Measurements from ENCODE around the gene GIMAP6. TPM values are rescaled to one million over a fixed set of nuclear protein-coding genes. Genes with fewer than 3 reads are reported as not detected.
"Not testable (repeated sequence)": the region's sequence is repeated elsewhere in the genome, so short reads cannot be mapped to it uniquely, and the experiment has no call there.

GIMAP6 gene
- 6.5 TPM for total RNA-seq

DNA sequence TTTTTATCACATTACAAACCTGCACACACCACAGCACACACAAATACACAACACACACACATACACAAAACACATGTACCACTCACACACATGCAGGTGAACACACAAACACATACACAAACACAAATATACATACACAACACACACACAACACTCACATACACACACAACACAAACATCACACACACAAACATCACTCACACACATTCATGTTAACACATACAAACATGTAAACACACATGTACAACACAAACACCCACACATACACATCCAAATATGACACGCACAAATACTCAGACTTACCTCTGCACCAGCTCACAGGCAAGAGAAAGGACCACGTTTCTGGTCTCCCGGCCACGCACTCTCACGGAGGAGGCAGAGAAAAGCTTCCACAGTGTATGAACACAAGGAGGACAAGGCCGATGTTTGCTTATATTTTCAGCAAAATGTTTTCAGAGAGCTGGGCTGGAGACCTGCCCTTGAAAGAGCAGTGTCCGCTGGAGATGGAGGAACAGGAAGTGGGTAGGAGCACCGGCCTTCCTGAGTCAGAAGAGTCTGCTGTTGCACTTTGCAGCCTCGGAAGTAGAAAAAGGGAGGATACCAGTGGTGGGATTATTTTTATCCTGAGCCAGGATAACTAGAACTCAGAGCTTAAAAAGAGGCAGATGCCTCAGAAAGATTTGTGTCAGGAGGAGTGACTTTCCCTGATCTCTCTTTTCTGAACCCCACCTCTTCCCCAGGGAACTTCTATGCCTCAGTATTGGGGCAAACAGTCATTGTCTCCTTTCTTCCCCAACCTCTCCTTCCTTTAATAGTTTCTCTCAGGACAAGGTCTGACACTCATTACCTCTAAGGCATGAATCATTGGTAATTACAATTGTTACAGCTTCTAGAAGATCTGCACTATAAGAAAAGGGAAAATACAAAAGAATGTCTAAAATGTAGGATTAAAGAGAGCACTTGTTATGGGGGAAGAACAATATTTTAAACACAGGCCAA lies at the start of gene GIMAP6:
TSS of gene GIMAP6 (minus strand) at position 520 of the 999 bp plus-strand sequence. CDS start 2,243 bp downstream, outside the sequence.
- ATAC-seq (peak; percentile 55), DNase-seq (ENCODE audit: low spot score) (no peak)

GRCh38 chr7:150680364-150680763 lies 48.2 kb upstream of the GIMAP6 start:
- DNase-seq (ENCODE audit: low spot score); ATAC-seq: not testable (repeated sequence)

GRCh38 chr7:150678601-150679000 lies 46.4 kb upstream of the GIMAP6 start:
- not testable (repeated sequence) for ATAC-seq; DNase-seq (ENCODE audit: low spot score)

- not testable (repeated sequence) for DNase-seq (ENCODE audit: low spot score)
- peak; percentile 25 for ATAC-seq
Observed at GRCh38 chr7:150676854-150677253, 44.7 kb upstream of the GIMAP6 start.

GRCh38 chr7:150676276-150676675 lies 44.1 kb upstream of the GIMAP6 start:
- peak; percentile 29 for ATAC-seq
- not testable (repeated sequence) for DNase-seq (ENCODE audit: low spot score)

DNA sequence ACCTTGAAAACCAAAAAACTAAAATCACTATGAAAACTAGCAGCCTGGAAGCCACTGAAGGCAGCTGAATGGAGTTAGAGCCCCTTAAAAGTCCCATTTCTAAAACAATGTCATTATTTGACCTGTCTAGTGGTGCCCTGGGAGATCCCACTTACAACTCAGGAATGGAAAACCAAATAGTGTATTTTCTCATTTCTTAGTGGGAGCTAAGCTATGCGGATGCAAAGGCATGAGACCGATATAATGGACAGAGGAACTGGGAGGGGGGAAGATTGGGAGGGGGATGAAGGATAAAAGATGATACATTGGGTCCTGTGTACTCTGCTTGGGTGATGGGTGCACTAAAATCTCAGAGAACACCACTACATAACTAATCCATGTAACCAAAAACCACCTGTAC lies 43.5 kb upstream of the GIMAP6 start:
- DNase-seq (ENCODE audit: low spot score) (no peak), ATAC-seq (no peak)

- DNase-seq (ENCODE audit: low spot score); ATAC-seq: not testable (repeated sequence)
Observed at GRCh38 chr7:150671798-150672585, 39.8 kb upstream of the GIMAP6 start.

DNA sequence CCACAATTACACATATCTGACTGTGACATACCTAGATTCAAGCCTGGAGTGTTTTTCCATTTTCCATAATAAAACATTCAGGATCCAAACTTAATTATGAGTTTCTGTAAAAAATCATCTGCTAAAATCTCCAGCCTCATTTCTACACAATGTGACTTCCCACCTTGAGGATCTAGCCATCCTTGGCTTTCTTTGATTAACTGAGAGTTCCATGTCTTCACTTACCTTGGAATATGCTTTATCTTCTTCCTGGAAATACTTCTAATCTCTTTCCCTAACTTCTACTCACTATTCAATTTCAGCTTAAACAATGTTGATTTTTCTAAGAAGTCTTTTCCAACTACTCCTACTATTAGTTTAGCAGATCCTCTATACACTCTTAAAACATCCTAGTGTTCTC lies 36.8 kb upstream of the GIMAP6 start:
- no peak for DNase-seq (ENCODE audit: low spot score)
- no peak for ATAC-seq

DNA sequence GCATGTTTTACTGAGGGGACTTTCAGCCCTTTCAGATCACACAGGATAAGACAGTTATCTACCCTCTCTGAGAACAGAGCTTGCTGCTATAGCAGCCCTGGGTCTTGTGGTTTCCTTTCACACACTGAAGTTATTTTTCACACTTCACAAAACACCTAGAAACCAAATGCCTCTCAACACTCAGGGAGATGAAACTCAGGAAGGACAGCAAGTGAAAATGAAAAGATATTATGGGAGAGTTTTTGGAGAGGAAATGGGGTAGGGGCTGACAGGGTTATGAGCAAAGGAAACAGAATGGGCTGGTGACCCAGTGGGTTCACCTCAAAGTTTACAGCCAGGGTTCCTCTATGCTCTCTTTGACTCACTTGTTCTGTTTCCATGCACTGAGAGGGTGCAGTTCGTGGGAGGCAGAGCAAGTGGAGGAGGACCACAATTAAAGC lies 36.3 kb upstream of the GIMAP6 start:
- DNase-seq (ENCODE audit: low spot score) = no peak

DNA sequence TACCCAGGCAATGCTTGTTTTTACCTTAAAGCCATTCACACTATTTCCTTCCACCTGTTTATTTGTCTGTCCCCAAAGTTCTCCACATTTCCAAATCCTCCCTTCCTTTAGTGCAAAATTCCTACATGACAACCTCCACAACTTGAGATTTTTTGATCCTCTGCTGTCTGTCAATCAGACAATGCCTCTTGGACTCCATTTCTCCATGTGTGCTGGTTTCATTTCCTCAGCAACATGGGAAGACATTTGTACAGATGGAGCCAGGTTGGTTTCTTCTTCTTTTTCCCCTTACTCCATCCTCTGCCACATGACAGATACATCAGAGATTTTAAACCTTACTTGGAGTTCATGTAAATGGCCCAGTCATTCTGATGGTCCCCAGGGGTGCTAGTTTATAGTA lies 34.2 kb upstream of the GIMAP6 start:
- ATAC-seq (no peak), DNase-seq (ENCODE audit: low spot score) (no peak)

More for the DNA sequence above, 36.3 kb upstream of the GIMAP6 start:
- ATAC-seq = no peak

DNA sequence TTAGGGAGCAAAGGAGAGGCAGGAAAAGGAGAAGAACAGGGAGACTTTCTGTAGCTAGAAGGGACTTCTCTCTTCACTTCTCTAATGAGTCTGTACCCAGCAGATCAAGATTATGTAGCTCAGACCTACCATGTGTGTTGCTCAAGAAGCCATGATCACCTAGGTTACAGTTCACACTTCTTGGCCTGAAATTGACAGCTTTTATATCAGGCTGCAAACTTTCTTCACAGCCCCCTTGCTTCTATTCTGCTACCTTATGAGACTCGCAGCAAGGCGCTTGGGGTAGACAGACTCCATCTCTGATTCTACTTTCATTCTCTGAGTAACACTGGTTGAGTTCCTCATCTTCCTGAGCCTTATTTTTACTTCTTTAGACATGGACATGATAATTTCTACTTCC lies 33.7 kb upstream of the GIMAP6 start:
- DNase-seq (ENCODE audit: low spot score) (no peak), ATAC-seq (no peak)

DNA sequence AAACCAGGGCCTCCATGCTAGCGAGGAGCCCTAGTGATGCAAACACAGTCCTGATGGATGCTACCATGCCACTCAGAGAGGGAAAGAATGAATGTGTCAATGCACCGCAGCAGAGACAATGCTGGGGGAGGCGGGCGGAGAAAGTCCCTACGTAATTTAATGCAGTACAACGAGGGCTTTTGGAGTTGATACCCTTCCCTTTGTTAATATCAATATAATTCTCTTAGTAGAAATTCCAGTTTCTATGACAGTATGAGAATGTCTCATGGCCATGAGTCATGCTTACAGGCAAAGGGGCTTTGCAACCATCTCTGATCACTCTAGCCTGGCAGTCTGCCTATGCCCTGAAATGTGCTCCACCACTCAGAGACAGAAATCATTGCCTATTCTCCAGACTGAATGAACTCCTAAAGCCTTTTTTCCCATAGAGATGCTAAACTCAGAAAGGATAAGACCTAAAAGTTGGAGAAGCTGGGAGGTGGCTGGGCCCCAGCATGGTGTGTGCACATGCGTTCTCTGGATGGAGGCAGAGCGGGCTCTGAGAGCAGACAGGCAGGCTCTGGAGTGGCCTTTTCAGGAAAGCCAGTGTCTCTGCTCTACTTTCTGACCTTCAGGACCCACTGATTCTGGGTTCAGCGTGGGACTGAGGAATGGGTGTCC lies 33.0 kb upstream of the GIMAP6 start:
- no peak for ATAC-seq
- DNase-seq (ENCODE audit: low spot score) = no peak

DNA sequence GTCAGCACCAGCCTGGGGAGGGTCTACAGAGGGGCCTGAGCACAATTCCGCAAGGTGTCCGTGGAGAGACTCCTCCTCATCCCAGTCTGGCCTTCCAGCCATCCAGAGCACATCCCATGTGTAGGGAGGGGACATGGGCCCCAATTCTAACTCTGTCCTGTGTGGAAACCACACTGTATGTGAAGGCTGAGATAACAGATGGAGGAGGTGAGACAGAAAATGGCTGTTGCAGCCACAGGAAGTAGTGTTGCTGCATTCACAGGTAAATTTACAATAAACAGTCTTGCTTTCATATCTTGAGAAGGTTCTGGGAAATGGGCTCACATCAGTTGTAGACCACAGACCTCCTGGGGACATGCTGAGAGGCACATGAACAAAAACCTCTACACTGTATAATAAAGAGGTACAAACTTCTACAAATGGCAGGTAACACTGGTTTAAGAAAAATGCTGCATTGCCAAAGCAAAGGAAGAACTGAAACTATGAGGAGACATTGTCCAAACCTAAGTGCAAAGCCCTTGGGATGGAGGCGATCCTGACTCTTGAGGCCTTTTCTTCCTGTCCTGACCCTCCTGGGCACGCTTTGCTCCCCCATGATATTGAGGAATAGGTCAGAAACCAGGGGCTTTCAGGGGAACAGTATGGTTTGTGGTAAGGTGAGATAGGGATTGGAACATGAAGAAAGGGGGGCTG lies 31.8 kb upstream of the GIMAP6 start:
- DNase-seq (ENCODE audit: low spot score) (no peak), ATAC-seq (no peak)

DNA sequence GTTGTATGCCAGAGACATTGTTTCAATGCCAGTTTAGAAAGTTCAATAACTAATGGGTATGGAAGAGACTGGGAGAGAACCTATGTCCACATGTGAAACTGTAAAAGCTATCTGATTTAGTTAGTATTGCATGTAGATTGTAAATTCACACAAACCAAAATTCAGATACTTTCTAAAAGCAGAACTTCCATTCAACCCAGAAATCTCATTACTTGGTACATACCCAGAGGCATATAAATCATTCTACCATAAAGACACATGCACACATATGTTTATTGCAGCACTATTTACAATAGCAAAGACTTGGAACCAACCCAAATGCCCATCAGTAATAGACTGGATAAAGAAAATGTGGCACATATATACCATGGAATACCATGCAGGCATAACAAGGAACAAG lies 30.6 kb upstream of the GIMAP6 start:
- ATAC-seq; DNase-seq (ENCODE audit: low spot score): not testable (repeated sequence)

DNA sequence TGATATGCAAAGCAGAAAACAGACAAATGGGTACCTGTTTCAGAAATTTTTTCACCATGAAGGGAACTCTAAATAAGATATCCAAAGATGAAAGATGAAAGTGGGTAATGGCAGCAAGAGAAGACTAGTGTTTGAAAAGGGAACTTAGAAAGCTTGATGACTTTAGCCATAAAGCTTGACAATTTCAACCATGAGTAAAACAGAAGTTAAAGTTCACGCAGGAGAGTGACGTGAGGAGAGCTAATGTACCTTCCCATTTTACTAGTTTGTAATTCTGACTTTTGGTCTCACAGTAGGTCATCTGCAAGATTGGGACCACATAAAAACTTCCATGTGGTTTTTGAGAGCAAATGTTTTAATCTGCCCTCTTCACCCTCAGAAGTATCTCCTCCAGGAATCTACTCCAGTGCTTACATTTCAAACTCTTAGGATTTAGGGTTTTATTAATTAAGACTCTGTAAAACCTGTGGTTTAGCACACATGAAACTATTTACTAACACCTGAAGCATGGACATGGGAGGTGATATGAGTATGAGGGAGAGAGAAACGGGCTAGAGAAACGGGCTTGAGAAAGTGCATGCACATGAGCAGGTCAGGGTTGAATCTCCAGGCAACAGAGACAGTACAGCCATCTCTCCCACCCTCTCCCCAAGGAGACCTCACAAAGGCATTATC lies 28.9 kb upstream of the GIMAP6 start:
- DNase-seq (ENCODE audit: low spot score) (no peak), ATAC-seq (no peak)

DNA sequence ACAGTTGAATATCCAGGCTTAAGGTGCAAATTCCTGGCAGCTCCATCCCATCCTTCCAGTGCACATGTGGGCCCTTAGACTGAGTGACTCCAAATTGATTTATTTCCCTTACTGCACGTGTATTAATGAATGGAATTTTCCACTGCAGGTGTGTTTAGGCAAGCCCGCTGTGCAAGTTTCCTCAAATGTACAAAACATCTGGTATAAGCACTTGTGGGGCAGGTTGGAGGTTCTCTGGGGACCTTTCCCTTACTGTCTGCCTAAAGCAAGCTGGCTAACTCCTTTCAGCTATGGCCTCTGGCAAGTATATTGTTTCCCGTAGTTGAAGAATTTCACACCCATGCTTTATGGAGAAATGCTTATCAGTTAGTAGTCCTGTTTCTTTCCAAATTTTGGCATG lies 25.3 kb upstream of the GIMAP6 start:
- ATAC-seq (no peak), DNase-seq (ENCODE audit: low spot score) (no peak)

GRCh38 chr7:150656047-150656446 lies 23.9 kb upstream of the GIMAP6 start:
- ATAC-seq = no peak
- no peak for DNase-seq (ENCODE audit: low spot score)

- DNase-seq (ENCODE audit: low spot score) (no peak), ATAC-seq (no peak)
Observed at GRCh38 chr7:150654692-150655091, 22.5 kb upstream of the GIMAP6 start.

DNA sequence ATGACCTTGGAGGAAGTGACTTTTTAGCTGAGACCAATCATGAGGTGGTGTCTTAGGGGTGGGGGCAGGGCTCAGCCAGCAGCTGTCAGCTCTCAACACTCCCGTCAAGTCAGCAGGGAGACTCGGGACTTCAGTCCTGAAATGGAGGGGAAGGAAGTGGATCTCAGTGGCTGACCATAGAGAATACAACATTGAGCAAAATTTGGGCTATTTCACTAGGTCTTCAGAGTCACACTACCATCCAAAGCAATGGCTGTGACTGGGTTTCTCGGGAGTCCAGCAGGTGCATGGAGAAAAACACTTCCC lies 16.8 kb upstream of the GIMAP6 start:
- ATAC-seq (no peak), DNase-seq (ENCODE audit: low spot score) (no peak)
